H9 (cell line): Measurements from ENCODE around the gene ITPK1. TPM values are rescaled to one million over a fixed set of nuclear protein-coding genes. Genes with fewer than 3 reads are reported as not detected.

Experiments
- DNase-seq: peaks from one replicate; pipeline ENCODE4 v3.0.0-alpha.2; 2017
- H2AFZ ChIP-seq: one replicate; pipeline ENCODE4 v1.6.1; 2013; ENCODE audit warnings: mild to moderate bottlenecking, low read length, control low read depth, moderate library complexity
- H2AK5ac ChIP-seq: 2 replicates; pipeline ENCODE4 v1.6.1; 2013; ENCODE audit warnings: low read length, control low read depth, mixed read lengths; ENCODE audit not compliant: insufficient read length
- H2BK120ac ChIP-seq: one replicate; pipeline ENCODE4 v1.6.1; 2013; ENCODE audit warnings: low read depth, mild to moderate bottlenecking, low read length, control low read depth, inconsistent platforms; ENCODE audit not compliant: poor library complexity, severe bottlenecking
- H2BK12ac ChIP-seq: 2 replicates; pipeline ENCODE4 v1.6.1; 2013; ENCODE audit warnings: low read length, control low read depth, mixed read lengths, low read depth; ENCODE audit not compliant: insufficient read length
- H2BK15ac ChIP-seq: 2 replicates; pipeline ENCODE4 v1.6.1; 2013; ENCODE audit warnings: low read depth, low read length, control low read depth
- H2BK20ac ChIP-seq: one replicate; pipeline ENCODE4 v1.6.1; 2013; ENCODE audit warnings: low read depth, mild to moderate bottlenecking, low read length, control low read depth, inconsistent platforms; ENCODE audit not compliant: poor library complexity, severe bottlenecking
- H2BK5ac ChIP-seq: 2 replicates; pipeline ENCODE4 v1.6.1; 2013; ENCODE audit warnings: low read length, control low read depth, mixed read lengths; ENCODE audit not compliant: insufficient read length
- H3K14ac ChIP-seq: 2 replicates; pipeline ENCODE4 v1.6.1; 2013; ENCODE audit warnings: low read length, control low read depth; ENCODE audit not compliant: insufficient read depth
- H3K18ac ChIP-seq: 2 replicates; pipeline ENCODE4 v1.6.1; 2013; ENCODE audit warnings: low read depth, mild to moderate bottlenecking, mixed read lengths, low read length, control low read depth; ENCODE audit not compliant: insufficient read length
- H3K23ac ChIP-seq: 2 replicates; pipeline ENCODE4 v1.6.1; 2013; ENCODE audit warnings: low read length, control low read depth, mixed read lengths, low read depth; ENCODE audit not compliant: insufficient read length
- H3K23me2 ChIP-seq: 2 replicates; pipeline ENCODE4 v1.6.1; 2013; ENCODE audit warnings: low read depth, mild to moderate bottlenecking, mixed read lengths, low read length, control low read depth; ENCODE audit not compliant: insufficient read length, poor library complexity, severe bottlenecking
- H3K27ac ChIP-seq: 2 replicates; pipeline ENCODE4 v1.5.1; 2013; ENCODE audit warnings: low read length, control low read depth, mixed read lengths, low read depth; ENCODE audit not compliant: insufficient read length
- H3K27me3 ChIP-seq: 2 replicates; pipeline ENCODE4 v1.6.1; 2013; ENCODE audit warnings: low read length, control low read depth, inconsistent platforms; ENCODE audit not compliant: insufficient read depth
- H3K4ac ChIP-seq: 2 replicates; pipeline ENCODE4 v1.6.1; 2013; ENCODE audit warnings: low read depth, mild to moderate bottlenecking, control low read depth, inconsistent platforms, low read length, moderate library complexity
- H3K4me1 ChIP-seq: 2 replicates; pipeline ENCODE4 v1.6.1; 2013; ENCODE audit warnings: low read length, control low read depth, inconsistent platforms; ENCODE audit not compliant: insufficient read depth
- H3K4me2 ChIP-seq: 2 replicates; pipeline ENCODE4 v1.6.1; 2013; ENCODE audit warnings: low read length, control low read depth, mixed read lengths; ENCODE audit not compliant: insufficient read length, insufficient read depth
- H3K56ac ChIP-seq: 2 replicates; pipeline ENCODE4 v1.6.1; 2013; ENCODE audit warnings: low read depth, mild to moderate bottlenecking, mixed read lengths, low read length, control low read depth; ENCODE audit not compliant: insufficient read length
- H3K79me1 ChIP-seq: 2 replicates; pipeline ENCODE4 v1.6.1; 2013; ENCODE audit warnings: low read depth, mild to moderate bottlenecking, moderate library complexity, low read length, control low read depth, inconsistent platforms; ENCODE audit not compliant: insufficient read depth, poor library complexity, severe bottlenecking
- H3K79me2 ChIP-seq: 2 replicates; pipeline ENCODE4 v1.6.1; 2013; ENCODE audit warnings: low read length, control low read depth, inconsistent platforms; ENCODE audit not compliant: insufficient read depth
- H3K9ac ChIP-seq: 2 replicates; pipeline ENCODE4 v1.6.1; 2013; ENCODE audit warnings: low read length, control low read depth, mixed read lengths; ENCODE audit not compliant: insufficient read length; ENCODE audit errors: extremely low read depth
- H3K9me3 ChIP-seq: one replicate; pipeline ENCODE4 v1.6.1; 2013; ENCODE audit warnings: low read depth, low read length, inconsistent platforms; ENCODE audit not compliant: control insufficient read depth
- H3T11ph ChIP-seq: one replicate; pipeline ENCODE4 v1.6.1; 2013; ENCODE audit warnings: mild to moderate bottlenecking, low read length, control low read depth, inconsistent platforms
- H4K20me1 ChIP-seq: one replicate; pipeline ENCODE4 v1.6.1; 2013; ENCODE audit not compliant: control insufficient read depth, insufficient read length, insufficient read depth
- H4K5ac ChIP-seq: 2 replicates; pipeline ENCODE4 v1.6.1; 2013; ENCODE audit warnings: low read depth, mild to moderate bottlenecking, mixed read lengths, low read length, control low read depth; ENCODE audit not compliant: insufficient read length
- H4K8ac ChIP-seq: replicated peaks from 2 replicates; pipeline ENCODE4 v1.6.1; 2013; ENCODE audit warnings: low read length, control low read depth, mixed read lengths, low read depth; ENCODE audit not compliant: insufficient read length
- H4K91ac ChIP-seq: 2 replicates; pipeline ENCODE4 v1.6.1; 2013; ENCODE audit warnings: low read depth, mild to moderate bottlenecking, moderate library complexity, mixed read lengths, low read length, control low read depth; ENCODE audit not compliant: insufficient read length
- H3K27ac Mint-ChIP-seq, 3 experiments: 2 replicates in 2 of 3; 3 replicates in 1 of 3; pipeline ENCODE4 v1.8.0; 2020 to 2021; ENCODE audit warnings: mixed read lengths in 3 of 3, mild to moderate bottlenecking in 1 of 3, moderate library complexity in 1 of 3
- H3K27me3 Mint-ChIP-seq: 2 replicates; pipeline ENCODE4 v1.8.0; 2021; ENCODE audit warnings: low read depth, mild to moderate bottlenecking, moderate library complexity, mixed read lengths
- H3K36me3 Mint-ChIP-seq, 3 experiments: 2 replicates in 2 of 3; 3 replicates in 1 of 3; pipeline ENCODE4 v1.8.0; 2020 to 2021; ENCODE audit warnings: low read depth in 3 of 3, mixed read lengths in 3 of 3; ENCODE audit not compliant: insufficient read depth in 1 of 3
- H3K4me1 Mint-ChIP-seq, 2 experiments: 2 replicates each; pipeline ENCODE4 v1.8.0; 2020; ENCODE audit warnings: mixed read lengths in 2 of 2
- H3K4me3 Mint-ChIP-seq, 2 experiments: 2 replicates in 1 of 2; 3 replicates in 1 of 2; pipeline ENCODE4 v1.8.0; 2020 to 2021; ENCODE audit warnings: mild to moderate bottlenecking in 2 of 2, mixed read lengths in 2 of 2, moderate library complexity in 1 of 2
- H3K9me3 Mint-ChIP-seq, 2 experiments: 2 replicates in 1 of 2; 3 replicates in 1 of 2; pipeline ENCODE4 v1.8.0; 2020; ENCODE audit warnings: mild to moderate bottlenecking in 2 of 2, mixed read lengths in 2 of 2, moderate library complexity in 1 of 2
- WGBS: extraction: QIAGEN DNeasy Blood & Tissue Kit; methylation state at CpG from one replicate; pipeline ENCODE4 v1.1.7; 2013; ENCODE audit warnings: missing lambda C conversion rate, low lambda C conversion rate, mixed read lengths; ENCODE audit not compliant: insufficient read length; ENCODE audit errors: extremely low coverage; 5-methylcytosine and 5-hydroxymethylcytosine counted together
- total RNA-seq: library from RNA; stranded (reverse); gene quantifications from 2 replicates; pipeline ENCODE4 v1.2.1, GENCODE V29; 2021
- TF ChIP-seq, protein P1 (sequence below): fragments of 200-600 bp; sonication (generic); conservative IDR thresholded peaks from 3 replicates; pipeline ENCODE4 v1.8.0; 2021; ENCODE audit warnings: antibody characterized with exemption, mild to moderate bottlenecking

The ITPK1 gene
- total RNA-seq, 1 experiment from 2014 or later, result 92.7 TPM

DNA sequence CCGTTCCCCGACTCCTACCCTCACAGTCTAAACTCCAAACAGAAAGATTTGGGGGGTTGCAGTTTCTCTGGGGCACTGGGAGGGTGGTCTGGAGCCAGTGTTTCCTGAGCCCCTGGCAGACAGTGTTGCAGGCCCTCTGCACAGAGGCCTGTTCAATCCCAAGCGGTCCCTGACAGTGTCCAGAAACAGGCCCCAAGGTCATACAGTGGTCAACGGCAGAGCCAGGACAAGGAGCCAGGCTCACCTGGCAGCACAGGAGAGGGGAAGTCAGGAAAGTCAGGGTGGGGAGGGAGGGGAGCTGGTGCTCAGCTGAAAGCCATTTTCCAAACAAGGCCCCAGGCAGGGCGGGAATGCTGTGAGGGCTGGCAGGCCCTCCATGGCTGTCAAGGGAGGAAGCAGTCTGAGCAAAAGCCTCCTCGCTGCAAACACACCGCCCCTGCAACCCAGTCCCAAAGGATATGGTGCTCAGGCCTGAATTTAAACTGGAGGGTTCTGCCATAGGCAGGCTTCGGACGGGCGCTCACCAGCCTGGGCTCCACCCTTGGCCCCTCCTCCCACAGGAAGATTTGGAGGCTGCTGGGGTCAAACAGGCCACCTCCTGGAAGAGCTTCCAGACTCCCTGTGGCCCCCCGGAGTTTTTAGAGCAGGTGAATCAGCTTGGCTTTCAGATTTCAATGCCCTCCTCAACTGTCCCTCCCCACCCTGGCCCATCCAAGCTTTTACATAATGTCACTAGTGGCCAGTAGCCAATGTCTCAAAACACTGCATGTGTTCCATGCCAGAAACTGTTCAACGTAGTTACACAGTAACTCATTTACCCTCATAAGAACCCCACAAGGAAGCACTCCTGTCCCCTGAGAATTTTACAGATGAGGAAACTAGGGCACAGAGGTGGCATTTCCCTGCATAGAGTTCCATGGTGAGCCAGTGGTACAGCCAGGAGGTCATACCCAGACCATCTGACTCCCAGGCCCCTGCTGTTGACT is 151.3 kb downstream of the ITPK1 start:
- Mint-ChIP-seq H3K27ac (peak overlapping the region; percentile 14 to 65 (median 47); a peak in 2 of 7 replicates), H3K27me3 (no peaks in the 10 kb centered on the region), H3K9me3 (peaks cover 6 to 16% of the 10 kb centered on the region in 2 experiments), H3K4me1 (peaks cover 25 to 27% of the 10 kb centered on the region in 2 experiments), H3K4me3 (no peak overlapping the region), H3K36me3 (peaks cover 14 to 27% (median 15%) of the 10 kb centered on the region in 3 experiments)
- no peak overlapping the region for H2BK12ac ChIP-seq
- no peaks in the 10 kb centered on the region for H3K9me3 ChIP-seq
- no peak overlapping the region for H4K8ac ChIP-seq
- H2AK5ac ChIP-seq, result no peak overlapping the region
- H3K18ac ChIP-seq, result no peak overlapping the region
- H3K56ac ChIP-seq, result no peak overlapping the region
- no peak overlapping the region for H2BK120ac ChIP-seq
- no peak overlapping the region for H2BK5ac ChIP-seq
- H3K79me2 ChIP-seq, result peaks cover 6% of the 10 kb centered on the region; the same call in 1 of the 2 replicates
- H2BK15ac ChIP-seq, result no peak overlapping the region
- no peak overlapping the region for H3K4me2 ChIP-seq
- no peaks in the 10 kb centered on the region for H3K27me3 ChIP-seq
- H2BK20ac ChIP-seq, result no peak overlapping the region
- H4K5ac ChIP-seq, result no peak overlapping the region
- no peak overlapping the region for H3K27ac ChIP-seq
- no peaks in the 10 kb centered on the region for H3K4me1 ChIP-seq
- no peaks in the 10 kb centered on the region for H4K20me1 ChIP-seq
- no peak overlapping the region for H3K4ac ChIP-seq
- peaks cover 3% of the 10 kb centered on the region for H3K79me1 ChIP-seq
- no peak overlapping the region for H3K9ac ChIP-seq
- WGBS, result no CpG with 5 or more reads among the region's 12 CpGs
- no peak overlapping the region for H3T11ph ChIP-seq
- TF ChIP-seq, protein P1, sequence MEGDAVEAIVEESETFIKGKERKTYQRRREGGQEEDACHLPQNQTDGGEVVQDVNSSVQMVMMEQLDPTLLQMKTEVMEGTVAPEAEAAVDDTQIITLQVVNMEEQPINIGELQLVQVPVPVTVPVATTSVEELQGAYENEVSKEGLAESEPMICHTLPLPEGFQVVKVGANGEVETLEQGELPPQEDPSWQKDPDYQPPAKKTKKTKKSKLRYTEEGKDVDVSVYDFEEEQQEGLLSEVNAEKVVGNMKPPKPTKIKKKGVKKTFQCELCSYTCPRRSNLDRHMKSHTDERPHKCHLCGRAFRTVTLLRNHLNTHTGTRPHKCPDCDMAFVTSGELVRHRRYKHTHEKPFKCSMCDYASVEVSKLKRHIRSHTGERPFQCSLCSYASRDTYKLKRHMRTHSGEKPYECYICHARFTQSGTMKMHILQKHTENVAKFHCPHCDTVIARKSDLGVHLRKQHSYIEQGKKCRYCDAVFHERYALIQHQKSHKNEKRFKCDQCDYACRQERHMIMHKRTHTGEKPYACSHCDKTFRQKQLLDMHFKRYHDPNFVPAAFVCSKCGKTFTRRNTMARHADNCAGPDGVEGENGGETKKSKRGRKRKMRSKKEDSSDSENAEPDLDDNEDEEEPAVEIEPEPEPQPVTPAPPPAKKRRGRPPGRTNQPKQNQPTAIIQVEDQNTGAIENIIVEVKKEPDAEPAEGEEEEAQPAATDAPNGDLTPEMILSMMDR, result no peak
- no peak overlapping the region for H3K14ac ChIP-seq
- no peak overlapping the region for H4K91ac ChIP-seq
- no peaks in the 10 kb centered on the region for H3K23me2 ChIP-seq
- H3K23ac ChIP-seq, result no peak overlapping the region
- DNase-seq, result no peak
- no peak overlapping the region for H2AFZ ChIP-seq
